ENCODE data around the gene MRPL53. TPM values are rescaled to one million over a fixed set of nuclear protein-coding genes. Genes with fewer than 3 reads are reported as not detected.

MRPL53 gene
- total and polyA plus RNA-seq, 2 of the 13 experiments (the other 11 are each of a cell fraction or from before 2014, with no cell fraction given), result 34.3 to 51.9 TPM

DNA sequence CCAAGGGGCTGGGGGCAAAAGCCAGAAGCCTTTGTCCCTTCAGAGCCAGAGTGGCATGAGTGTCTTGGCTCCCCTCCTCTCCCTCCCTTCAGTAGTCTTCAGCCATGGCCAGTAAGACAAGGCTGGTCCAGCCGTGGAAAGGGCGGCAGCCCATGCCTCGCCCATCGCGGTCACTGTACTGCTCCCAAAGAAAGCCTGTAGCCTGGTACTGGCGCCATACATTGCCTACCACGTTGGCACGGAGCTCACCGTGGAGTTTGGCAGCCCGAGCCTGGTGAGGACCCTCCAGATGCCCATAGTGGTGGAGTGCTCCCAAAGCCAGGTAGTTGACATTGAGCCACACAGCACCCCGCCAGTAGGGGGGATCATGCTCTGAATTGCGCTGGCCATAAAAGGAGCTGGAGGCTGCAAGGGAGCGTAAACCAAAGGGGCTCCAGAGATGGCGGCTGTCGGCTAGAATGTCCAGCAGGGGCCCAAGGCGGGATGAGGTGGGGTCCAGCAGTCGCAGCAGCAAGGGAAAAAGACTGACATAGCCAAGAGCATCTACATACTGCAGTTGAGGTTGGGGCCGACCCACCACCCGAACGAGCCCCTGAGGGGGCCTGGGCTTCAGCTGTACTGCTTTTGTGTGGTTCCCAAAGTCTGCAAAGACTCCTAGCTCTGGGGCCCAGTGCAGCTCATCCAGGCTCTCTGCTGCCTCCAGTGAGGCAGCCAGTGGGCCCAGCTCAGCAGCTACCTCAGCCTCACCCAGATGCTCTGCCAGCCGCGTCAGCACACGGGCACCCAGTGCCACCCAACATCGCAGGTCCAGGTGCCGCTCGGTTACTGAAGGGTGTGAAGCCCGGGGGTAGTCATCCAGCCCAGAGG is 11.1 kb downstream of the MRPL53 start (continued):
- TF ChIP-seq EZH2 (conservative IDR thresholded peaks at IDR 0.05; ENCODE audit: low read depth, low read length) (no peak), CEBPG (CRISPR knock-in tag; IDR thresholded peaks at IDR 0.05) (0 out of 2 replicates have a peak, but pooled peaks have one; percentile 9), KDM2A (CRISPR knock-in tag; IDR thresholded peaks at IDR 0.05; ENCODE audit: borderline replicate concordance, low read depth) (peak; percentile 20; the same call in 1 of the 2 replicates), ZNF563 (CRISPR knock-in tag; IDR thresholded peaks at IDR 0.05) (no peak), PCBP1 (IDR thresholded peaks at IDR 0.05; ENCODE audit: borderline replicate concordance, low read depth, low read length) (no peak), CBFB (CRISPR knock-in tag; IDR thresholded peaks at IDR 0.05) (no peak), HNRNPK (IDR thresholded peaks at IDR 0.05; ENCODE audit: low read depth, low read length, poor library complexity, severe bottlenecking) (no peak), AKAP8 (CRISPR knock-in tag; IDR thresholded peaks at IDR 0.05) (no peak), SIN3B (IDR thresholded peaks at IDR 0.05; ENCODE audit: low read length) (no peak), U2AF1 (optimal IDR thresholded peaks at IDR 0.05; ENCODE audit: low read depth, low read length) (no peak), ZNF776 (CRISPR knock-in tag; IDR thresholded peaks at IDR 0.05) (peak; percentile 40; the same call in 1 of the 2 replicates), ZNF337 (CRISPR knock-in tag; IDR thresholded peaks at IDR 0.05; ENCODE audit: borderline replicate concordance, low read depth) (no peak), ZNF883 (CRISPR knock-in tag; IDR thresholded peaks at IDR 0.05; ENCODE audit: not compliant biosample characterization) (peak; percentile 39), HHEX (CRISPR knock-in tag; IDR thresholded peaks at IDR 0.05) (no peak), ADNP (CRISPR knock-in tag; IDR thresholded peaks at IDR 0.05) (no peak), ZNF777 (CRISPR knock-in tag; IDR thresholded peaks at IDR 0.05) (no peak), TBX3 (IDR thresholded peaks at IDR 0.05; ENCODE audit: borderline replicate concordance) (no peak), ZIK1 (CRISPR knock-in tag; IDR thresholded peaks at IDR 0.05; ENCODE audit: borderline replicate concordance, low read depth) (no peak), ZNF326 (CRISPR knock-in tag; IDR thresholded peaks at IDR 0.05; ENCODE audit: borderline replicate concordance) (peak; percentile 83), BORCS8-MEF2B (CRISPR knock-in tag; IDR thresholded peaks at IDR 0.05) (no peak), RXRB (CRISPR knock-in tag; IDR thresholded peaks at IDR 0.05; ENCODE audit: borderline replicate concordance) (no peak), ZNF350 (CRISPR knock-in tag; IDR thresholded peaks at IDR 0.05; ENCODE audit: borderline replicate concordance, low read depth) (no peak), PHF8 (CRISPR knock-in tag; IDR thresholded peaks at IDR 0.05) (peak; percentile 15; the same call in 1 of the 2 replicates), BRCA1 (CRISPR knock-in tag; IDR thresholded peaks at IDR 0.05) (no peak), ZNF136 (CRISPR knock-in tag; IDR thresholded peaks at IDR 0.05; ENCODE audit: low read depth) (no peak), FOXK2 (IDR thresholded peaks at IDR 0.05) (no peak), SNRNP70 (IDR thresholded peaks at IDR 0.05; ENCODE audit: low read depth, low read length) (no peak)
- TF ChIP-seq, protein P1, sequence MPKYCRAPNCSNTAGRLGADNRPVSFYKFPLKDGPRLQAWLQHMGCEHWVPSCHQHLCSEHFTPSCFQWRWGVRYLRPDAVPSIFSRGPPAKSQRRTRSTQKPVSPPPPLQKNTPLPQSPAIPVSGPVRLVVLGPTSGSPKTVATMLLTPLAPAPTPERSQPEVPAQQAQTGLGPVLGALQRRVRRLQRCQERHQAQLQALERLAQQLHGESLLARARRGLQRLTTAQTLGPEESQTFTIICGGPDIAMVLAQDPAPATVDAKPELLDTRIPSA (CRISPR knock-in tag; IDR thresholded peaks at IDR 0.05; ENCODE audit: borderline replicate concordance), result no peak
- TF ChIP-seq, protein P2, sequence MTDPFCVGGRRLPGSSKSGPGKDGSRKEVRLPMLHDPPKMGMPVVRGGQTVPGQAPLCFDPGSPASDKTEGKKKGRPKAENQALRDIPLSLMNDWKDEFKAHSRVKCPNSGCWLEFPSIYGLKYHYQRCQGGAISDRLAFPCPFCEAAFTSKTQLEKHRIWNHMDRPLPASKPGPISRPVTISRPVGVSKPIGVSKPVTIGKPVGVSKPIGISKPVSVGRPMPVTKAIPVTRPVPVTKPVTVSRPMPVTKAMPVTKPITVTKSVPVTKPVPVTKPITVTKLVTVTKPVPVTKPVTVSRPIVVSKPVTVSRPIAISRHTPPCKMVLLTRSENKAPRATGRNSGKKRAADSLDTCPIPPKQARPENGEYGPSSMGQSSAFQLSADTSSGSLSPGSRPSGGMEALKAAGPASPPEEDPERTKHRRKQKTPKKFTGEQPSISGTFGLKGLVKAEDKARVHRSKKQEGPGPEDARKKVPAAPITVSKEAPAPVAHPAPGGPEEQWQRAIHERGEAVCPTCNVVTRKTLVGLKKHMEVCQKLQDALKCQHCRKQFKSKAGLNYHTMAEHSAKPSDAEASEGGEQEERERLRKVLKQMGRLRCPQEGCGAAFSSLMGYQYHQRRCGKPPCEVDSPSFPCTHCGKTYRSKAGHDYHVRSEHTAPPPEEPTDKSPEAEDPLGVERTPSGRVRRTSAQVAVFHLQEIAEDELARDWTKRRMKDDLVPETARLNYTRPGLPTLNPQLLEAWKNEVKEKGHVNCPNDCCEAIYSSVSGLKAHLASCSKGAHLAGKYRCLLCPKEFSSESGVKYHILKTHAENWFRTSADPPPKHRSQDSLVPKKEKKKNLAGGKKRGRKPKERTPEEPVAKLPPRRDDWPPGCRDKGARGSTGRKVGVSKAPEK (CRISPR knock-in tag; IDR thresholded peaks at IDR 0.05; ENCODE audit: borderline replicate concordance), result no peak

Measured in HepG2 (cell line).